Dedifferentiated amniotic fluid mesenchymal stem cell (primary cell): ENCODE measurements around the gene TLE7.

Experiments used
- DNase-seq: peaks from one replicate; pipeline ENCODE4 v3.0.0-alpha.2; 2016; ENCODE audit errors: extremely low spot score

The TLE7 gene

GRCh38 chr16:71448274-71448866 lies 6.5 kb upstream of the TLE7 start:
- no peak for DNase-seq

- DNase-seq, result no peak
Measured at GRCh38 chr16:71443714-71444113, 1.9 kb upstream of the TLE7 start.

GRCh38 chr16:71441348-71442050 lies 355 bp downstream of the TLE7 start:
- DNase-seq, result no peak

DNA sequence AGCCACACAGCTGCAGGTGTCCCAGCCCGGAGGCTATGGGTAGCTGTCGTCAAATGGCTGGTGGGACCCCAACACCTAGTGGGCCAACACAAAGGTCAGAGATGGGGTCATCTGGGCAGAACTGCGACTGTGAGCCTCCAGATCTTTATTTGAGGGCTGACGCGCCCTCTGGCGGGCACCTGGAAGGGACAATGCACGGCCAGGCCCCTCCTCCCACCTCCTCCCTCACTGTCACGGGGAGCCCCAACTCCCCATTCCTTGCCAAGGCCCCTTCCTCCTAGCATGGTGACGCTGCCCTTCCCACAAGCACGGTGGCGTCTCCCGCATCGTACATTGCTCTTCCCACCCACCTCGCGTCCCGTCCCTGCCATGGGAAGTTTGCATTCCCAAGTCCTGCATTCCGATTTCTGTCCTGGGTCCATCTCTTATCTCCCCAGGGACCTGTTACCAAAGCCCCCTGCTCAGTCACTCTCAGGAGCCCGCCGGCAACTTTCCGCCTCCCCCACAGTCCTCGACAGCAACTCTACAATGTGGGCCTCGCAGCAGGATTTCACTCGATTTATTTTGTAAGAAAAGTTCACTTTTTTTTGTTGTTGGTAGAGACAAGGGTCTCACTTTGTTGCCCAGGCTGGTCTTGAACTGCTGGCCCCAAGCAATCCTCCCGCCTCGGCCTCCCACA lies 1.0 kb downstream of the TLE7 start:
- no peak for DNase-seq

DNA sequence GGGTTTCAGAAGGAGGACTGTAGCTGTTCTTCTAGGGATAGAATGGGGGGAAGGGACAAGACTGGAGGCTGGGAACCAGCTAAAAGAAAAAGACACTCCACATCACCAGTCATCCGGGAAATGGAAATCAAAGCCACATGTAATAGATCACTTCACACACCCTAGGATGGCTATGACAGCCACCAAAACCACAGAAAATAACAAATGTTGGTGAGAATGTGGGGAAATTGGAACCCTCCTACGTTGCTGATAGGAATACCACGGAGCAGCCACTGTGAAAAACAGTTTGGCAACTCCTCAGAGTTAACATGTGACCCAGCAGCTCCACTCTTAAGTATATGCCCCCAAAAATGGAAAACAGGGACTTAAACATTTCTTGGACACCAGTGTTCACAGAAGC lies 2.3 kb downstream of the TLE7 start:
- no peak for DNase-seq

GRCh38 chr16:71436473-71436872 lies 5.4 kb downstream of the TLE7 start:
- DNase-seq, result no peak

DNA sequence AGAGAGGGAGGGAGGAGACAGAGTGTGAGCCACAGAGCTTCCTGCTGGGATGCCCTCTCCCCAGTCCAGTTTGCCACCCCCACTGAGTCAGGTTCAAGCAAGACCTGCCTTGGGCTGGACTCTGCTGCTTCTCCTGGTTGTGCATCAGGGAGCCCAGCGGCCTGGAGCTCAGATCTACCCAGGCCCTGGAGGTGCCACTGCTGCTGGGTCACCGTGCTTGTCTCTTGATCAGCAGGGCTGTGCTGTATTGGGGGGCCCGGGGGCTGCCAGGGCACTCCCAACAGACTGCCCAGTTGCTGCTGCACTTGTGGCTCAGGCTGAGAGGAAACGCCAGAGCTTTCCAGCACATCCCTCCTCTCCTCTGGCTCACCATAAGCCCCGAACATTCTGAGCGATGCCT lies 8.9 kb downstream of the TLE7 start:
- DNase-seq, result no peak

- no peak for DNase-seq
Measured at GRCh38 chr16:71431991-71432390, 9.9 kb downstream of the TLE7 start.

DNA sequence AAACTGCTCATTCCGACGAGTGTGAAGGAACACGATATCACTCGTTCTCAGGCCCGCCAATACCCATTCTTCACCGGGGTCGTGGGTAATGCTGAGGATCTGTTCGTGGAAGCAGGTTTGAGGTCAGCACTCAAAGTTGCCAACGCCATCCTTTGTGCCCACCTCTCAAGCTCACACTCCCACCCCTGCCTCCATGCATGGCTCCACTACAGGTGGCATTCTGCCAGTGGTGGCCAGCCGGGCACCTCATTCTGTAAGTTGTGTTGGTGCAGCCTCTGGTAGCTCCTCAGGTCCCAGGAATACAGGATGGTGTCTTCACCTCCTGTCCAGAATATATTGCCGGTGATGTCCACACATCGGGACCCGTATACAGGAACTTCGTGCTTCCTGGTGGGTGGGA lies 10.7 kb downstream of the TLE7 start:
- no peak for DNase-seq

DNA sequence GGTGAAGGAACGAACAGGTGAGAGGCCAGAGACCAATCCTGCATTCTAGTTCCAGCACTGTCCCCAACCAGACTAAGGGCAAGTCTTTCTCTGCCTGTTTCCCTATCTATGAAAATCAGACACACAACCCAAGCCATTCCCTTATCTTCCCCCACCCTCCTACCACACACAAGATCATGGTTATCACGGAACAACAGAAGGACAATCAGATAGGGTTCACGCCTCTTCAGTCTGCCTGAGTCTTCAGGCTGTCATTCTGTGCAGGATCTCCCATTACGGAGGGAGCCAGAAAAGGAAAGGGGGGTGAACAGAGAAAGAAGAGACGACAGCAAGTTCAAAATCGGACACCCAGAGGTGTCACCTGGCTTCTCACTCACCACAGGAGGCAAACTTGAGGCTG lies 11.1 kb downstream of the TLE7 start:
- no peak for DNase-seq

- DNase-seq, result no peak
Measured at GRCh38 chr16:71429581-71429980, 12.3 kb downstream of the TLE7 start.

- DNase-seq, result no peak
Measured at GRCh38 chr16:71428883-71429282, 13.0 kb downstream of the TLE7 start.

- no peak for DNase-seq
Measured at GRCh38 chr16:71428385-71428784, 13.5 kb downstream of the TLE7 start.

DNA sequence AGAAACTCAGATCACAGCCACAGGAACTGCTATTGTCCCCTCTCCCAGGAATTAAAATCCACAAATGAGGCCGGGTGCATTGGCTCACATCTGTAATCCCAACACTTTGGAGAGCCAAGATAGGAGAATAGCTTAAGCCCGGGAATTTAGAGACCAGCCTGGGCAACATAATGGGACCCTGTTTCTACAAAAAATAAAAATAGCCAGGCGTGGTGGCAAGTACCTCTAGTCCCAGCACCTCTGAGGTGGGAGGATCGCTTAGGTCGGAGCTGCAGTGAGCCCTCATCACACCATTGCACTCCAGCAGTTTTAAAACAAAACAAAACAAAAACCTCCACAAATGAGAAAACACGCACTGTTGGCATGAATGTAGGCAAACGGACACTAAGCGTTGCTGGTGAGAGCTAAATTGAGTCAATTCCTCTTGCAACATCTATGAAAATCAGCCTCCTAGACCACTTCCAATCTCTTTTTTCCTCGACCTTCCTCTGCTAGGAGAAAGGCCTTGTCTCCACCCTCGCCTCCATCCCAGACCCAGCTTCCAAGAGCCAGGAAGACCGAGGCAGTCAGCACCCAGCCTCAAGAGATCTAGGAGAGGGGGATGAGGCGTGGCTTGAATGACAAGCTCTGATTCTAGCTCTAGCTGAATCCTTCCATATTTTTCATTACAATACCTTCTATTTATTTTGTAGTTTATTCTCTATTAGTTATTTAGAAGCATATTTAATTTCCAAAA lies 14.8 kb downstream of the TLE7 start:
- DNase-seq, result no peak

- DNase-seq, result peak; percentile 38
Measured at GRCh38 chr16:71426069-71426879, 15.6 kb downstream of the TLE7 start.

GRCh38 chr16:71425746-71426068 lies 16.1 kb downstream of the TLE7 start:
- DNase-seq, result no peak

GRCh38 chr16:71424626-71425025 lies 17.2 kb downstream of the TLE7 start:
- no peak for DNase-seq

GRCh38 chr16:71423865-71424264 lies 18.0 kb downstream of the TLE7 start:
- DNase-seq, result no peak

DNA sequence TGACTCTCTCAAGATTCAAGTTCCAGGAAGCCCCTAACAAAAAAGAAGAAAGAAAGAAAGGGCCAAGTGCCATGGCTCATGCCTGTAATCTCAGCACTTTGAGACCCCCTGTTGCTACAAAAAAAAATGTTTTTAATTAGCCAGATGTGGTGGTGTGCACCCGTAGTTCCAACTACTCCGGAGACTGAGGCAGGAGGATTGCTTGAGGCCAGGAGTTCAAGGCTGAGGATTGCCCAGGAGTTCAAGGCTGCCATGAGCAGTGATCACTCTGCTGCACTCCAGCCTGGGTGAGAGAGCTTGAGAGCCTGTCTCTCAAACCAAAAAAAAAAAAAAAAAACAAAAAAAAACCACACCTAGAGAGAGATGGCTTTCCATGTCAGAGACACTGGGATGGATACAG lies 18.8 kb downstream of the TLE7 start:
- DNase-seq, result no peak

GRCh38 chr16:71421911-71422310 lies 19.9 kb downstream of the TLE7 start:
- DNase-seq, result no peak

- no peak for DNase-seq
Measured at GRCh38 chr16:71414038-71414437, 27.8 kb downstream of the TLE7 start.

- DNase-seq, result no peak
Measured at GRCh38 chr16:71413341-71413740, 28.5 kb downstream of the TLE7 start.
